Stimulated activated effector memory CD8-positive, alpha-beta T cell treated with anti-CD3 and anti-CD28 coated beads, Interleukin-12 subunit alpha, Interleukin-12 subunit beta, amount 100 ng/mL, for 72 hours (primary cell): ENCODE data around the gene DLG2.

Source experiments
- ATAC-seq: fragments of 150-1000 bp; cut with Tn5 transposase; 2 replicates; pipeline ENCODE4 v1.10.0; 2021
- DNase-seq, 2 donors: peaks; one replicate each; pipeline ENCODE4 v3.0.0; 2021 to 2022; ENCODE audit warnings: low spot score in 2 of 2
- H3K27ac Mint-ChIP-seq: one replicate; pipeline ENCODE4 v1.8.0; 2022; ENCODE audit warnings: mild to moderate bottlenecking, mixed read lengths
- H3K36me3 Mint-ChIP-seq: one replicate; pipeline ENCODE4 v1.8.0; 2022; ENCODE audit warnings: mild to moderate bottlenecking, mixed read lengths
- H3K4me1 Mint-ChIP-seq: one replicate; pipeline ENCODE4 v1.8.0; 2022; ENCODE audit warnings: mixed read lengths
- H3K4me3 Mint-ChIP-seq: one replicate; pipeline ENCODE4 v1.8.0; 2022; ENCODE audit warnings: mild to moderate bottlenecking, mixed read lengths
- H3K9me3 Mint-ChIP-seq: one replicate; pipeline ENCODE4 v1.8.0; 2022; ENCODE audit warnings: mixed read lengths

The DLG2 gene

DNA sequence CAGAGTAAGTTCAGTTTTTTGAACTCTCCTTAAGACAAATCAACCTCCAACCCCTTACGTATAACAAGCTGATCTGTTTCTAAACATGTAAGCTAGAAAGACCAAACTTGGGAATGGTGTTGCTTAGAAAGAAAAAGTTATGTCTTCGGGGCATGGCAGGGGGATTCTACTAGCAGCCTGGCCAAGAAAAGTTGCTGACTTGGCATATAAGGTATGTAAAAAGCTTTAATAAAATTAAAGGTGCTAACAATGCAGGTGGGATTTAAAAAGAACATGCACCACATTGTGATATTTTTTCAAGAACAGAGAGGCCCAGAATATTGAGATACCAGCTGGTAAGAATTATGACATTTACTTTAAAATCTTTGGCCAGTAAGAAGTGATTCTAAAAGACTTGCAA, 1929.6 kb downstream of the DLG2 start:
- peaks cover 3% of the 10 kb centered on the region for H3K9me3 Mint-ChIP-seq
- ATAC-seq = no peak
- H3K4me3 Mint-ChIP-seq = no peak overlapping the region
- no peaks in the 10 kb centered on the region for H3K36me3 Mint-ChIP-seq
- no peak for DNase-seq
- no peak overlapping the region for H3K27ac Mint-ChIP-seq
- no peaks in the 10 kb centered on the region for H3K4me1 Mint-ChIP-seq

- Mint-ChIP-seq H3K36me3 (no peaks in the 10 kb centered on the region), H3K4me3 (no peak overlapping the region)
- ATAC-seq = no peak
These were observed 1932.1 kb downstream of the DLG2 start for GRCh38 chr11:83695046-83695445.

GRCh38 chr11:83694191-83694910, 1932.8 kb downstream of the DLG2 start:
- Mint-ChIP-seq H3K9me3 (peaks cover 3% of the 10 kb centered on the region), H3K27ac (no peak overlapping the region), H3K36me3 (no peaks in the 10 kb centered on the region), H3K4me1 (no peaks in the 10 kb centered on the region), H3K4me3 (no peak overlapping the region)
- ATAC-seq = no peak
- DNase-seq = no peak

More at GRCh38 chr11:83695046-83695445, 1932.1 kb downstream of the DLG2 start:
- Mint-ChIP-seq H3K4me1 (no peaks in the 10 kb centered on the region), H3K27ac (no peak overlapping the region), H3K9me3 (peaks cover 3% of the 10 kb centered on the region)
- no peak for DNase-seq

- no peak for DNase-seq
- ATAC-seq = no peak
These were observed 1933.7 kb downstream of the DLG2 start for GRCh38 chr11:83693306-83693992.

DNA sequence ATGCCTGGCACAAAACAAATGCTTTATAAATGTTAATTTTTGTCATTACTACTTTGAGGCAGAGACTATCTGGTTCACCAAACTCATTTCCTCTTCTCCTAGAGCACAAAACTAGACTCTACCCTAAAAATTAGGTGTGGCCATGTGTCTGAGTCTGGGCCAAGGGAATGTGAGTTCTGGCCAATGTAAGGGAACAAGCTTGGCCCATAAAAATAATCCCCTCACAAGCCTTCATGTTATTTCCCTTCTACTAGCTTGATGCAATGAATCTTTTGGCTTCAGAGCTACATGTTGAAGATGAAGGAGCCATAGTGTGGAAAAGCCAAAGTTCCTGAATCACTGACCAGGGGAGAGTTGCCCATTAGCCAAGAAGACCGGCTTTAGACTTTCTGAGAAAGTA, 1934.5 kb downstream of the DLG2 start:
- H3K4me1 Mint-ChIP-seq = no peaks in the 10 kb centered on the region
- H3K9me3 Mint-ChIP-seq = peaks cover 3% of the 10 kb centered on the region
- DNase-seq (no peak), ATAC-seq (no peak)
- H3K27ac Mint-ChIP-seq = no peak overlapping the region
- no peak overlapping the region for H3K4me3 Mint-ChIP-seq
- no peaks in the 10 kb centered on the region for H3K36me3 Mint-ChIP-seq

More at GRCh38 chr11:83693306-83693992, 1933.7 kb downstream of the DLG2 start:
- Mint-ChIP-seq H3K27ac (no peak overlapping the region), H3K9me3 (peaks cover 3% of the 10 kb centered on the region), H3K4me1 (no peaks in the 10 kb centered on the region), H3K4me3 (no peak overlapping the region), H3K36me3 (no peaks in the 10 kb centered on the region)

DNA sequence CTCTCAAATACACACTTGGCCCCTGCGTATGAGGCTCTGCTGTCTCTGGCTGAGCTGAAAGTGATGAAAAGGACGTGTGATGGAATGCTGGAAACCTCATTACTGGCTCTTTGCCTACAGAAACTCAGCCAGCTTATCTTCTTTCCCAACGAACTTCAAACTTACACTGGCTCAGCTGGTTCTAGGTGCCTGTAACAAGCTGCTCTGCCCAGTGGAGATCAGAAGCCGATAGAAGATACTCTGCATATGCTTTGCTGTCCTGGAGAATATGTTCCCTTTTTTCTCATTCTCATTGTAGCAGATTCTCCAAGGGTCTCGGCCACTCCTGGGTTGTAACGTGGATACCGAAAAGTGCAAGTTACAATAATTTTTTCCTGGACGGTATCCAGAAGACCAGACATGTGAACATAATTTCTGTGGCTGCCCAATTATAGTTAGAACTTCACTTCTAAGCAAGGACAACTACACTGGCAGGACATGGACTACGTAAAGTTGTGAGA, 1935.6 kb downstream of the DLG2 start:
- Mint-ChIP-seq H3K27ac (no peak overlapping the region), H3K9me3 (peaks cover 3% of the 10 kb centered on the region), H3K4me1 (no peaks in the 10 kb centered on the region), H3K4me3 (no peak overlapping the region), H3K36me3 (no peaks in the 10 kb centered on the region)
- DNase-seq = no peak
- ATAC-seq = no peak

DNA sequence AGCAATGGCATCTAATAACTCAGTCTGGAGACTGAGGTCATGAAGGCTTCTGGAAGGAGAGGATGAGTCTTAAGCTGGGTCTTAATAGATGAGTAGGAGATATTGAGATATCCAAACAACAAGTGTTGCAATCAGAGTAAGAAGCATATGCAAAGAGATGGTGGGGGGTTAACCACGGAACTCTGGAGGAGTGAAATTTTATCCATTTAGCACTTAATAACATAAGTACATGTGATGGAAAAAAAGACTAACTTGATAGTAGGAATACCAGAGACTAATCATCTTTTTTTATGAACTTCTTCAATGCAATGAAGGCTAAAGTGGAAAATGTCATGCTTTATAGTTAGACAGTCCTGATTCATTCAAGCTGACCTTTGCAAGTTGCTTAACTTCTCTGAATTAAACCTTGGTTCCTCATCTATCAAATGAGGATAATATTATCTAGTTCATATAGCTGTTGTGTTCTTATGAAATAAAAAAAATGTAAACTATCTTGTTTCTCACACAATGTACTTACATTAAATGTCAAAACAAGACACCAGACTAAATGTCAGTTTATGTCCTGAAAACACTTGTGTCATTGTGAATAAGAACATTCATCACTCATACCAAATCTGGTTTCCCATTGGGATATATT, 1937.9 kb downstream of the DLG2 start:
- Mint-ChIP-seq H3K36me3 (no peaks in the 10 kb centered on the region), H3K9me3 (peaks cover 6% of the 10 kb centered on the region), H3K4me1 (no peaks in the 10 kb centered on the region), H3K27ac (no peak overlapping the region), H3K4me3 (no peak overlapping the region)
- DNase-seq (no peak), ATAC-seq (no peak)

DNA sequence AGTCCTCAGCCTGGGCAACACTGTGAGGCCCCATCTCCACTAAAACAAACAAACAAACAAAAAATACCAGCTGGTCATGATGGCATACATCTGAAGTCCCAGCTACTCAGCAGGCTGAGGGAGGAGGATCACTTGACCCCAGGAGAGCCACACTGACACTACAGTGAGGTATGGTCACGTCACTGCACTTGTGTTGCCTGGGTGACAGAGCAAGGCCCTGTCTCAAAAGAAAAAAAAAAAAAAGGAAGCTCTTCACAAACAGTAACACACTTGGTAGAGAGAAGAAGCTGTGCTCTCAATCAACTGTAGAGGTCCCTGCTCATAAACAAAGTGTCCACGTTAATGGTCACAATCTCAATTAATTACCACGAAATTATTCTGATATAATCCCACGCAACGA, 1939.4 kb downstream of the DLG2 start:
- Mint-ChIP-seq H3K4me3 (no peak overlapping the region), H3K9me3 (peaks cover 6% of the 10 kb centered on the region), H3K4me1 (no peaks in the 10 kb centered on the region), H3K27ac (no peak overlapping the region), H3K36me3 (no peaks in the 10 kb centered on the region)
- no peak for ATAC-seq
- DNase-seq = no peak

DNA sequence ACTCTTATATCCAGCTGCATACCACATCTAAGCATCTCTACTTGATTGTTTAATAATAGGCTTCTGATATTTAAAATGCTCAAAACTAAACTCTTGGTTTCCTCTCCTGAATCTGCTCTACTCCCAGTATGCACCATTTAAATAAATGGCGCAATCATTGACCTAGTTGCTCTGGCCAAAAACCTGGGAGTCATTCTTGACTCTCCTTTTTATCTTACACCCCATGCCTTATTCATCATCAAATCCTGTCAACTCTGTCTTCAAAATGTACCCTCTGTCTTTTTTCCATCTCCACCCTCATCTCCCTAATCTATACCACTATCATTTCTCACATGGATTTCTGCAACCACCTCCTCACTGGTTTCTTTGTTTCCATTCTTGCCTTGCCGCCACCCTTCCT, 1941.4 kb downstream of the DLG2 start:
- Mint-ChIP-seq H3K4me3 (no peak overlapping the region), H3K4me1 (no peaks in the 10 kb centered on the region), H3K9me3 (peaks cover 6% of the 10 kb centered on the region), H3K27ac (no peak overlapping the region), H3K36me3 (no peaks in the 10 kb centered on the region)
- ATAC-seq (no peak), DNase-seq (no peak)

DNA sequence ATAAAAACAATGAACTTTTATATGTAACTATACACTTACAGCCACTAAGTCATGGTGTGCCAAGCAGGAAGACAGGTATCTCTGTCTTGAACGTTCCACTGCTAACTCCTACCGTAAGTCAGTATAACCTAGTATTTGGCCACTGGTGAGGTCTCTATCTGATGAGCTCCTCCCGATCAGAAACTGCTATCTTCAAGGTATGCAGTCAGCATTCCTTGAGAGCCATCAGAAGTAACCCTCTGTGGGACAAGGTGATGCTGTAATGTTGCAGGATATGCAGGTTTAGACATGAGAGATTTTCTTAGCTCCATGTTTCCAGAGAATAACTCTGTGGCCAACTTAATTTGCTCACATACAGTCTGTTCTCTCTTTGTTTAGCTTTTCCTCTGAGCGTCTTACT, 1943.1 kb downstream of the DLG2 start:
- DNase-seq (no peak), ATAC-seq (no peak)
- Mint-ChIP-seq H3K27ac (no peak overlapping the region), H3K4me1 (no peaks in the 10 kb centered on the region), H3K9me3 (peaks cover 6% of the 10 kb centered on the region), H3K36me3 (no peaks in the 10 kb centered on the region), H3K4me3 (no peak overlapping the region)

- Mint-ChIP-seq H3K4me1 (no peaks in the 10 kb centered on the region), H3K36me3 (no peaks in the 10 kb centered on the region), H3K4me3 (no peak overlapping the region), H3K9me3 (peaks cover 6% of the 10 kb centered on the region), H3K27ac (no peak overlapping the region)
- no peak for ATAC-seq
- no peak for DNase-seq
These were observed 1944.6 kb downstream of the DLG2 start for GRCh38 chr11:83682611-83682973.

GRCh38 chr11:83681906-83682610, 1945.1 kb downstream of the DLG2 start:
- DNase-seq = no peak
- no peaks in the 10 kb centered on the region for H3K36me3 Mint-ChIP-seq
- H3K9me3 Mint-ChIP-seq = peaks cover 6% of the 10 kb centered on the region
- no peak for ATAC-seq
- H3K27ac Mint-ChIP-seq = no peak overlapping the region
- H3K4me3 Mint-ChIP-seq = no peak overlapping the region
- no peaks in the 10 kb centered on the region for H3K4me1 Mint-ChIP-seq

- Mint-ChIP-seq H3K4me1 (no peaks in the 10 kb centered on the region), H3K36me3 (no peaks in the 10 kb centered on the region), H3K4me3 (no peak overlapping the region), H3K27ac (no peak overlapping the region), H3K9me3 (peaks cover 6% of the 10 kb centered on the region)
- DNase-seq (no peak), ATAC-seq (no peak)
These were observed 1945.9 kb downstream of the DLG2 start for GRCh38 chr11:83681031-83681781.

- Mint-ChIP-seq H3K27ac (no peak overlapping the region), H3K4me3 (no peak overlapping the region), H3K9me3 (peaks cover 1% of the 10 kb centered on the region), H3K36me3 (no peaks in the 10 kb centered on the region), H3K4me1 (no peaks in the 10 kb centered on the region)
- ATAC-seq (no peak), DNase-seq (no peak)
These were observed 1946.8 kb downstream of the DLG2 start for GRCh38 chr11:83680321-83680720.
